WTC11 (cell line): ENCODE data around the gene GOT2. TPM values are rescaled to one million over a fixed set of nuclear protein-coding genes. Genes with fewer than 3 reads are reported as not detected.
A peak's percentile ranks its signal among the peaks of the same experiment; 100 is the strongest.

ENCODE experiments used
- CREM ChIP-seq: sonication (generic); formaldehyde crosslinking; IDR thresholded peaks from 2 replicates; pipeline ENCODE4 v1.8.1; 2022; ENCODE audit warnings: mild to moderate bottlenecking, missing genetic modification reagents, moderate library complexity
- ELF4 ChIP-seq: sonication (generic); formaldehyde crosslinking; IDR thresholded peaks from 2 replicates; pipeline ENCODE4 v1.8.1; 2022; ENCODE audit warnings: low read depth, mild to moderate bottlenecking, moderate library complexity, missing genetic modification reagents
- FOXJ3 ChIP-seq: sonication (generic); formaldehyde crosslinking; IDR thresholded peaks from 2 replicates; pipeline ENCODE4 v1.9.0; 2021; ENCODE audit warnings: missing genetic modification reagents, mild to moderate bottlenecking, borderline replicate concordance
- FOXP1 ChIP-seq: sonication (generic); formaldehyde crosslinking; IDR thresholded peaks from 2 replicates; pipeline ENCODE4 v1.8.0; 2022; ENCODE audit warnings: missing genetic modification reagents, mild to moderate bottlenecking, moderate library complexity, borderline replicate concordance
- HMGA2 ChIP-seq: fragments of 250-450 bp; sonication (Bioruptor Pico); IDR thresholded peaks from 2 replicates; pipeline ENCODE4 v1.4.0; 2021; ENCODE audit warnings: mild to moderate bottlenecking, moderate library complexity
- MXD4 ChIP-seq: fragments of 250-450 bp; sonication (Bioruptor Pico); IDR thresholded peaks from 2 replicates; pipeline ENCODE4 v1.8.0; 2021; ENCODE audit warnings: mild to moderate bottlenecking, moderate library complexity, borderline replicate concordance
- NR3C1 ChIP-seq: sonication (generic); formaldehyde crosslinking; conservative IDR thresholded peaks from 2 replicates; pipeline ENCODE4 v1.8.1; 2023; ENCODE audit warnings: low read depth, mild to moderate bottlenecking, missing genetic modification reagents
- PRRX2 ChIP-seq: fragments of 250-450 bp; sonication (Bioruptor Pico); IDR thresholded peaks from 2 replicates; pipeline ENCODE4 v1.8.0; 2021; ENCODE audit warnings: mild to moderate bottlenecking
- TCF7 ChIP-seq: sonication (generic); formaldehyde crosslinking; IDR thresholded peaks from 2 replicates; pipeline ENCODE4 v1.8.0; 2022; ENCODE audit warnings: mild to moderate bottlenecking, low read depth, missing genetic modification reagents, moderate library complexity
- ZNF232 ChIP-seq: sonication (generic); formaldehyde crosslinking; IDR thresholded peaks from 2 replicates; pipeline ENCODE4 v1.8.0; 2022; ENCODE audit warnings: mild to moderate bottlenecking, missing genetic modification reagents
- ZNF263 ChIP-seq: sonication (generic); formaldehyde crosslinking; IDR thresholded peaks from 2 replicates; pipeline ENCODE4 v1.8.1; 2022; ENCODE audit warnings: low read depth, mild to moderate bottlenecking, moderate library complexity, missing genetic modification reagents
- ZNF317 ChIP-seq: sonication (generic); formaldehyde crosslinking; IDR thresholded peaks from 2 replicates; pipeline ENCODE4 v1.8.1; 2023; ENCODE audit warnings: low read depth, mild to moderate bottlenecking, moderate library complexity, missing genetic modification reagents, borderline replicate concordance
- total RNA-seq: library from RNA; stranded (reverse); gene quantifications from 3 replicates; pipeline ENCODE4 v1.2.3, GENCODE V29; 2021
- TF ChIP-seq, protein P1 (sequence below): fragments of 250-450 bp; sonication (Bioruptor Pico); IDR thresholded peaks from 2 replicates; pipeline ENCODE4 v1.8.0; 2021; ENCODE audit warnings: mild to moderate bottlenecking
- TF ChIP-seq, protein P2 (sequence below): sonication (generic); formaldehyde crosslinking; IDR thresholded peaks from 2 replicates; pipeline ENCODE4 v1.8.0; 2023; ENCODE audit warnings: missing genetic modification reagents
- TF ChIP-seq, protein P3 (sequence below): sonication (generic); formaldehyde crosslinking; IDR thresholded peaks from 2 replicates; pipeline ENCODE4 v1.8.0; 2022; ENCODE audit warnings: missing genetic modification reagents
- TF ChIP-seq, protein P4 (sequence below): fragments of 200-600 bp; IDR thresholded peaks from 2 replicates; pipeline ENCODE4 v1.8.0; 2022; ENCODE audit warnings: antibody characterized with exemption
- TF ChIP-seq, protein P5 (sequence below): sonication (generic); formaldehyde crosslinking; IDR thresholded peaks from 2 replicates; pipeline ENCODE4 v1.8.1; 2022; ENCODE audit warnings: low read depth, missing genetic modification reagents, borderline replicate concordance
- TF ChIP-seq, protein P6 (sequence below): sonication (generic); formaldehyde crosslinking; IDR thresholded peaks from 2 replicates; pipeline ENCODE4 v1.8.1; 2023; ENCODE audit warnings: mild to moderate bottlenecking, missing genetic modification reagents, borderline replicate concordance
- TF ChIP-seq, protein P7 (sequence below): sonication (generic); formaldehyde crosslinking; IDR thresholded peaks from 2 replicates; pipeline ENCODE4 v1.8.0; 2022; ENCODE audit warnings: mild to moderate bottlenecking, missing genetic modification reagents
- TF ChIP-seq, protein P8 (sequence below): fragments of 250-450 bp; sonication (Bioruptor Pico); IDR thresholded peaks from 2 replicates; pipeline ENCODE4 v1.9.0; 2021; ENCODE audit warnings: moderate library complexity, mild to moderate bottlenecking, inconsistent platforms, borderline replicate concordance
- TF ChIP-seq, protein P9 (sequence below): sonication (generic); formaldehyde crosslinking; IDR thresholded peaks from 2 replicates; pipeline ENCODE4 v1.8.1; 2023; ENCODE audit warnings: mild to moderate bottlenecking, missing genetic modification reagents

GOT2 gene
- total RNA-seq, 1 experiment from 2014 or later = 192 TPM

DNA sequence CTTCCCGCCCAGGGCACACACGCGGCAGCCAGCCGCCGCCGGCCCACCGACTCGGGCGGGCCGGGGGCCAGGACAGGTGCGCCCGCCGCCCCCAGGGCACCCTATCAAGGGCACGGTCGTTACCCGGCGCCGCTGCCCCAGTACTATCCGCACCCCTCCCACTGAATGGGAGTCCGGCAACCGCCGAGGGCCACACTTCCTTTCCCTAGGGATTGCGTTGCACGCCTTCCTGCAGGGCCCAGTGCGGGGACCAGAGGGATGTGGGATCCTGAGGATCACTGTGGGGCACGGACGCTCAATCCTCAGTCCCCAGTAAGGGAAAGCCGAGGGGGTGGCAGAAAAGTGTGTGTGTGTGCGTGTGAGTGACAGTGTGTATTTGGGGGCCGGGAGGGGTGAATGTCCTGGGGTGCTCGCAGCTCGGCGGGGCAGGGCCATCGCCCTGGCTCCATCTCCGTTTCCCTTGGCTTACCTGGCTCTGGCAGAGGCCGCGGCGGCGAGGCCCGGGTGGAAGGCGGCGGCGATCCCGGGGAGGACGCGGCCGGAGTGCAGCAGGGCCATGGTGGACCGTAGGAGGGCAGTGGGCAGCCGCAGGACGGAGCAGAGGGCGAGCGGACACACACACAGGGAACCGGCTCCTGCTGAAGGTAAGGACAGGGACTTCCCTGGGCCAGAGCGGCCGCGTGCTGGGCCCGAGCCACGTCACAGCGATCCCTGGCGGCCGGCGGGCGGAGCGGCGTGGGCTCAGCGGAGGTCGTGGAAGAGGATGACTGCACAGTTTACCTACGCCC is at the start of gene GOT2 (continued):
- TF ChIP-seq, protein P1, sequence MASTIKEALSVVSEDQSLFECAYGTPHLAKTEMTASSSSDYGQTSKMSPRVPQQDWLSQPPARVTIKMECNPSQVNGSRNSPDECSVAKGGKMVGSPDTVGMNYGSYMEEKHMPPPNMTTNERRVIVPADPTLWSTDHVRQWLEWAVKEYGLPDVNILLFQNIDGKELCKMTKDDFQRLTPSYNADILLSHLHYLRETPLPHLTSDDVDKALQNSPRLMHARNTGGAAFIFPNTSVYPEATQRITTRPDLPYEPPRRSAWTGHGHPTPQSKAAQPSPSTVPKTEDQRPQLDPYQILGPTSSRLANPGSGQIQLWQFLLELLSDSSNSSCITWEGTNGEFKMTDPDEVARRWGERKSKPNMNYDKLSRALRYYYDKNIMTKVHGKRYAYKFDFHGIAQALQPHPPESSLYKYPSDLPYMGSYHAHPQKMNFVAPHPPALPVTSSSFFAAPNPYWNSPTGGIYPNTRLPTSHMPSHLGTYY (CRISPR knock-in tag) = no peak
- TF ChIP-seq CREM (CRISPR knock-in tag) = peak; percentile 81; the same call in 1 of the 2 replicates
- TF ChIP-seq HMGA2 (CRISPR knock-in tag) = no peak
- TF ChIP-seq ZNF232 (CRISPR knock-in tag) = peak; percentile 65; the same call in 1 of the 2 replicates
- no peak for TF ChIP-seq ZNF317 (CRISPR knock-in tag)
- TF ChIP-seq, protein P2, sequence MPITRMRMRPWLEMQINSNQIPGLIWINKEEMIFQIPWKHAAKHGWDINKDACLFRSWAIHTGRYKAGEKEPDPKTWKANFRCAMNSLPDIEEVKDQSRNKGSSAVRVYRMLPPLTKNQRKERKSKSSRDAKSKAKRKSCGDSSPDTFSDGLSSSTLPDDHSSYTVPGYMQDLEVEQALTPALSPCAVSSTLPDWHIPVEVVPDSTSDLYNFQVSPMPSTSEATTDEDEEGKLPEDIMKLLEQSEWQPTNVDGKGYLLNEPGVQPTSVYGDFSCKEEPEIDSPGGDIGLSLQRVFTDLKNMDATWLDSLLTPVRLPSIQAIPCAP (CRISPR knock-in tag) = no peak
- no peak for TF ChIP-seq ELF4 (CRISPR knock-in tag)
- TF ChIP-seq, protein P3, sequence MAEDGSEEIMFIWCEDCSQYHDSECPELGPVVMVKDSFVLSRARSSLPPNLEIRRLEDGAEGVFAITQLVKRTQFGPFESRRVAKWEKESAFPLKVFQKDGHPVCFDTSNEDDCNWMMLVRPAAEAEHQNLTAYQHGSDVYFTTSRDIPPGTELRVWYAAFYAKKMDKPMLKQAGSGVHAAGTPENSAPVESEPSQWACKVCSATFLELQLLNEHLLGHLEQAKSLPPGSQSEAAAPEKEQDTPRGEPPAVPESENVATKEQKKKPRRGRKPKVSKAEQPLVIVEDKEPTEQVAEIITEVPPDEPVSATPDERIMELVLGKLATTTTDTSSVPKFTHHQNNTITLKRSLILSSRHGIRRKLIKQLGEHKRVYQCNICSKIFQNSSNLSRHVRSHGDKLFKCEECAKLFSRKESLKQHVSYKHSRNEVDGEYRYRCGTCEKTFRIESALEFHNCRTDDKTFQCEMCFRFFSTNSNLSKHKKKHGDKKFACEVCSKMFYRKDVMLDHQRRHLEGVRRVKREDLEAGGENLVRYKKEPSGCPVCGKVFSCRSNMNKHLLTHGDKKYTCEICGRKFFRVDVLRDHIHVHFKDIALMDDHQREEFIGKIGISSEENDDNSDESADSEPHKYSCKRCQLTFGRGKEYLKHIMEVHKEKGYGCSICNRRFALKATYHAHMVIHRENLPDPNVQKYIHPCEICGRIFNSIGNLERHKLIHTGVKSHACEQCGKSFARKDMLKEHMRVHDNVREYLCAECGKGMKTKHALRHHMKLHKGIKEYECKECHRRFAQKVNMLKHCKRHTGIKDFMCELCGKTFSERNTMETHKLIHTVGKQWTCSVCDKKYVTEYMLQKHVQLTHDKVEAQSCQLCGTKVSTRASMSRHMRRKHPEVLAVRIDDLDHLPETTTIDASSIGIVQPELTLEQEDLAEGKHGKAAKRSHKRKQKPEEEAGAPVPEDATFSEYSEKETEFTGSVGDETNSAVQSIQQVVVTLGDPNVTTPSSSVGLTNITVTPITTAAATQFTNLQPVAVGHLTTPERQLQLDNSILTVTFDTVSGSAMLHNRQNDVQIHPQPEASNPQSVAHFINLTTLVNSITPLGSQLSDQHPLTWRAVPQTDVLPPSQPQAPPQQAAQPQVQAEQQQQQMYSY (CRISPR knock-in tag) = 0 out of 2 replicates have a peak, but pooled peaks have one; percentile 4
- TF ChIP-seq, protein P4, sequence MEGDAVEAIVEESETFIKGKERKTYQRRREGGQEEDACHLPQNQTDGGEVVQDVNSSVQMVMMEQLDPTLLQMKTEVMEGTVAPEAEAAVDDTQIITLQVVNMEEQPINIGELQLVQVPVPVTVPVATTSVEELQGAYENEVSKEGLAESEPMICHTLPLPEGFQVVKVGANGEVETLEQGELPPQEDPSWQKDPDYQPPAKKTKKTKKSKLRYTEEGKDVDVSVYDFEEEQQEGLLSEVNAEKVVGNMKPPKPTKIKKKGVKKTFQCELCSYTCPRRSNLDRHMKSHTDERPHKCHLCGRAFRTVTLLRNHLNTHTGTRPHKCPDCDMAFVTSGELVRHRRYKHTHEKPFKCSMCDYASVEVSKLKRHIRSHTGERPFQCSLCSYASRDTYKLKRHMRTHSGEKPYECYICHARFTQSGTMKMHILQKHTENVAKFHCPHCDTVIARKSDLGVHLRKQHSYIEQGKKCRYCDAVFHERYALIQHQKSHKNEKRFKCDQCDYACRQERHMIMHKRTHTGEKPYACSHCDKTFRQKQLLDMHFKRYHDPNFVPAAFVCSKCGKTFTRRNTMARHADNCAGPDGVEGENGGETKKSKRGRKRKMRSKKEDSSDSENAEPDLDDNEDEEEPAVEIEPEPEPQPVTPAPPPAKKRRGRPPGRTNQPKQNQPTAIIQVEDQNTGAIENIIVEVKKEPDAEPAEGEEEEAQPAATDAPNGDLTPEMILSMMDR = peak; percentile 32; the same call in 1 of the 2 replicates
- no peak for TF ChIP-seq FOXJ3 (CRISPR knock-in tag)
- TF ChIP-seq MXD4 (CRISPR knock-in tag) = no peak
- TF ChIP-seq, protein P5, sequence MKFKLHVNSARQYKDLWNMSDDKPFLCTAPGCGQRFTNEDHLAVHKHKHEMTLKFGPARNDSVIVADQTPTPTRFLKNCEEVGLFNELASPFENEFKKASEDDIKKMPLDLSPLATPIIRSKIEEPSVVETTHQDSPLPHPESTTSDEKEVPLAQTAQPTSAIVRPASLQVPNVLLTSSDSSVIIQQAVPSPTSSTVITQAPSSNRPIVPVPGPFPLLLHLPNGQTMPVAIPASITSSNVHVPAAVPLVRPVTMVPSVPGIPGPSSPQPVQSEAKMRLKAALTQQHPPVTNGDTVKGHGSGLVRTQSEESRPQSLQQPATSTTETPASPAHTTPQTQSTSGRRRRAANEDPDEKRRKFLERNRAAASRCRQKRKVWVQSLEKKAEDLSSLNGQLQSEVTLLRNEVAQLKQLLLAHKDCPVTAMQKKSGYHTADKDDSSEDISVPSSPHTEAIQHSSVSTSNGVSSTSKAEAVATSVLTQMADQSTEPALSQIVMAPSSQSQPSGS = no peak
- TF ChIP-seq FOXP1 = 0 out of 2 replicates have a peak, but pooled peaks have one; percentile 11
- no peak for TF ChIP-seq ZNF263 (CRISPR knock-in tag)
- no peak for TF ChIP-seq PRRX2 (CRISPR knock-in tag)
- TF ChIP-seq, protein P6, sequence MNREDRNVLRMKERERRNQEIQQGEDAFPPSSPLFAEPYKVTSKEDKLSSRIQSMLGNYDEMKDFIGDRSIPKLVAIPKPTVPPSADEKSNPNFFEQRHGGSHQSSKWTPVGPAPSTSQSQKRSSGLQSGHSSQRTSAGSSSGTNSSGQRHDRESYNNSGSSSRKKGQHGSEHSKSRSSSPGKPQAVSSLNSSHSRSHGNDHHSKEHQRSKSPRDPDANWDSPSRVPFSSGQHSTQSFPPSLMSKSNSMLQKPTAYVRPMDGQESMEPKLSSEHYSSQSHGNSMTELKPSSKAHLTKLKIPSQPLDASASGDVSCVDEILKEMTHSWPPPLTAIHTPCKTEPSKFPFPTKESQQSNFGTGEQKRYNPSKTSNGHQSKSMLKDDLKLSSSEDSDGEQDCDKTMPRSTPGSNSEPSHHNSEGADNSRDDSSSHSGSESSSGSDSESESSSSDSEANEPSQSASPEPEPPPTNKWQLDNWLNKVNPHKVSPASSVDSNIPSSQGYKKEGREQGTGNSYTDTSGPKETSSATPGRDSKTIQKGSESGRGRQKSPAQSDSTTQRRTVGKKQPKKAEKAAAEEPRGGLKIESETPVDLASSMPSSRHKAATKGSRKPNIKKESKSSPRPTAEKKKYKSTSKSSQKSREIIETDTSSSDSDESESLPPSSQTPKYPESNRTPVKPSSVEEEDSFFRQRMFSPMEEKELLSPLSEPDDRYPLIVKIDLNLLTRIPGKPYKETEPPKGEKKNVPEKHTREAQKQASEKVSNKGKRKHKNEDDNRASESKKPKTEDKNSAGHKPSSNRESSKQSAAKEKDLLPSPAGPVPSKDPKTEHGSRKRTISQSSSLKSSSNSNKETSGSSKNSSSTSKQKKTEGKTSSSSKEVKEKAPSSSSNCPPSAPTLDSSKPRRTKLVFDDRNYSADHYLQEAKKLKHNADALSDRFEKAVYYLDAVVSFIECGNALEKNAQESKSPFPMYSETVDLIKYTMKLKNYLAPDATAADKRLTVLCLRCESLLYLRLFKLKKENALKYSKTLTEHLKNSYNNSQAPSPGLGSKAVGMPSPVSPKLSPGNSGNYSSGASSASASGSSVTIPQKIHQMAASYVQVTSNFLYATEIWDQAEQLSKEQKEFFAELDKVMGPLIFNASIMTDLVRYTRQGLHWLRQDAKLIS (CRISPR knock-in tag) = peak; percentile 67; the same call in 1 of the 2 replicates
- no peak for TF ChIP-seq NR3C1
- TF ChIP-seq, protein P7, sequence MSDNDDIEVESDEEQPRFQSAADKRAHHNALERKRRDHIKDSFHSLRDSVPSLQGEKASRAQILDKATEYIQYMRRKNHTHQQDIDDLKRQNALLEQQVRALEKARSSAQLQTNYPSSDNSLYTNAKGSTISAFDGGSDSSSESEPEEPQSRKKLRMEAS (CRISPR knock-in tag) = peak; percentile 84
- TF ChIP-seq, protein P8, sequence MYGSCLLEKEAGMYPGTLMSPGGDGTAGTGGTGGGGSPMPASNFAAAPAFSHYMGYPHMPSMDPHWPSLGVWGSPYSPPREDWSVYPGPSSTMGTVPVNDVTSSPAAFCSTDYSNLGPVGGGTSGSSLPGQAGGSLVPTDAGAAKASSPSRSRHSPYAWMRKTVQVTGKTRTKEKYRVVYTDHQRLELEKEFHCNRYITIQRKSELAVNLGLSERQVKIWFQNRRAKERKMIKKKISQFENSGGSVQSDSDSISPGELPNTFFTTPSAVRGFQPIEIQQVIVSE = no peak
- TF ChIP-seq TCF7 (CRISPR knock-in tag) = no peak
- TF ChIP-seq, protein P9, sequence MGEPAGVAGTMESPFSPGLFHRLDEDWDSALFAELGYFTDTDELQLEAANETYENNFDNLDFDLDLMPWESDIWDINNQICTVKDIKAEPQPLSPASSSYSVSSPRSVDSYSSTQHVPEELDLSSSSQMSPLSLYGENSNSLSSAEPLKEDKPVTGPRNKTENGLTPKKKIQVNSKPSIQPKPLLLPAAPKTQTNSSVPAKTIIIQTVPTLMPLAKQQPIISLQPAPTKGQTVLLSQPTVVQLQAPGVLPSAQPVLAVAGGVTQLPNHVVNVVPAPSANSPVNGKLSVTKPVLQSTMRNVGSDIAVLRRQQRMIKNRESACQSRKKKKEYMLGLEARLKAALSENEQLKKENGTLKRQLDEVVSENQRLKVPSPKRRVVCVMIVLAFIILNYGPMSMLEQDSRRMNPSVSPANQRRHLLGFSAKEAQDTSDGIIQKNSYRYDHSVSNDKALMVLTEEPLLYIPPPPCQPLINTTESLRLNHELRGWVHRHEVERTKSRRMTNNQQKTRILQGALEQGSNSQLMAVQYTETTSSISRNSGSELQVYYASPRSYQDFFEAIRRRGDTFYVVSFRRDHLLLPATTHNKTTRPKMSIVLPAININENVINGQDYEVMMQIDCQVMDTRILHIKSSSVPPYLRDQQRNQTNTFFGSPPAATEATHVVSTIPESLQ (CRISPR knock-in tag) = no peak
